GM23338 (cell line): ENCODE results near the gene GMEB2.

Source experiments
- CTCF ChIP-seq, 2 experiments: fragments of 200-600 bp in 1 of 2; sonication (generic) in 1 of 2; conservative IDR thresholded peaks; 2 replicates each; pipeline versions ENCODE4 v1.5.1 to v1.6.1; 2016 to 2017; ENCODE audit warnings: antibody characterized with exemption in 2 of 2, low read depth in 2 of 2, mild to moderate bottlenecking in 2 of 2, moderate library complexity in 1 of 2
- ETS1 ChIP-seq: IDR thresholded peaks from 2 replicates; pipeline ENCODE4 v1.6.1; 2016; ENCODE audit warnings: antibody characterized with exemption
- EZH2 ChIP-seq: fragments of 200-600 bp; sonication (generic); IDR thresholded peaks from one replicate; pipeline ENCODE4 v1.8.0; 2017; ENCODE audit warnings: antibody characterized with exemption, mild to moderate bottlenecking, low read depth; ENCODE audit not compliant: unreplicated experiment
- EZH2phosphoT487 ChIP-seq: fragments of 200-600 bp; sonication (generic); IDR thresholded peaks from one replicate; pipeline ENCODE4 v1.8.1; 2018; ENCODE audit warnings: antibody characterized with exemption; ENCODE audit not compliant: unreplicated experiment
- JUNB ChIP-seq: IDR thresholded peaks from one replicate; pipeline ENCODE4 v1.6.1; 2016; ENCODE audit warnings: antibody characterized with exemption; ENCODE audit not compliant: unreplicated experiment
- POLR2AphosphoS5 ChIP-seq: IDR thresholded peaks from 2 replicates; pipeline ENCODE4 v1.6.1; 2016; ENCODE audit warnings: antibody characterized with exemption, low read depth
- REST ChIP-seq: IDR thresholded peaks from one replicate; pipeline ENCODE4 v1.6.1; 2018; ENCODE audit warnings: antibody characterized with exemption; ENCODE audit not compliant: unreplicated experiment
- STAT1 ChIP-seq: IDR thresholded peaks from one replicate; pipeline ENCODE4 v1.6.1; 2016; ENCODE audit warnings: antibody characterized with exemption; ENCODE audit not compliant: unreplicated experiment

- TF ChIP-seq CTCF (conservative IDR thresholded peaks at IDR 0.05; ENCODE audit: low read depth in 2 of 2) (no peak), EZH2 (no peak), REST (no peak), STAT1 (no peak), JUNB (no peak), POLR2AphosphoS5 (no peak), ETS1 (no peak), EZH2phosphoT487 (no peak)
Measured at GRCh38 chr20:63543733-63544132, 83.2 kb downstream of the GMEB2 start.
